SU-DHL-6 (cell line): ENCODE data around the gene SLC16A7.

Source experiments
- EZH2phosphoT487 ChIP-seq: fragments of 200-600 bp; sonication (generic), shearing (Covaris generic); conservative IDR thresholded peaks from 2 replicates; pipeline ENCODE4 v1.6.1; 2018; ENCODE audit warnings: mild to moderate bottlenecking, antibody characterized with exemption, low read length, moderate library complexity, mixed read lengths
- TF ChIP-seq, protein P1 (sequence below): fragments of 200-600 bp; sonication (generic); IDR thresholded peaks from one replicate; pipeline ENCODE4 v1.5.1; 2017; ENCODE audit warnings: antibody characterized with exemption, mild to moderate bottlenecking, low read length, moderate library complexity; ENCODE audit not compliant: insufficient read depth, poor library complexity, severe bottlenecking

- TF ChIP-seq, protein P1, sequence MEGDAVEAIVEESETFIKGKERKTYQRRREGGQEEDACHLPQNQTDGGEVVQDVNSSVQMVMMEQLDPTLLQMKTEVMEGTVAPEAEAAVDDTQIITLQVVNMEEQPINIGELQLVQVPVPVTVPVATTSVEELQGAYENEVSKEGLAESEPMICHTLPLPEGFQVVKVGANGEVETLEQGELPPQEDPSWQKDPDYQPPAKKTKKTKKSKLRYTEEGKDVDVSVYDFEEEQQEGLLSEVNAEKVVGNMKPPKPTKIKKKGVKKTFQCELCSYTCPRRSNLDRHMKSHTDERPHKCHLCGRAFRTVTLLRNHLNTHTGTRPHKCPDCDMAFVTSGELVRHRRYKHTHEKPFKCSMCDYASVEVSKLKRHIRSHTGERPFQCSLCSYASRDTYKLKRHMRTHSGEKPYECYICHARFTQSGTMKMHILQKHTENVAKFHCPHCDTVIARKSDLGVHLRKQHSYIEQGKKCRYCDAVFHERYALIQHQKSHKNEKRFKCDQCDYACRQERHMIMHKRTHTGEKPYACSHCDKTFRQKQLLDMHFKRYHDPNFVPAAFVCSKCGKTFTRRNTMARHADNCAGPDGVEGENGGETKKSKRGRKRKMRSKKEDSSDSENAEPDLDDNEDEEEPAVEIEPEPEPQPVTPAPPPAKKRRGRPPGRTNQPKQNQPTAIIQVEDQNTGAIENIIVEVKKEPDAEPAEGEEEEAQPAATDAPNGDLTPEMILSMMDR, result no peak
- no peak for TF ChIP-seq EZH2phosphoT487
These were observed 807 bp upstream of the SLC16A7 start for GRCh38 chr12:59594943-59595500.
